Activated effector memory CD4-positive, alpha-beta T cell treated with Interleukin-2 at 50 U/mL for 16 hours (primary cell): ENCODE results near the gene CACHD1.
"Not testable (repeated sequence)": the region's sequence is repeated elsewhere in the genome, so short reads cannot be mapped to it uniquely, and the experiment has no call there.

ENCODE experiments used
- DNase-seq: peaks from one replicate; pipeline ENCODE4 v3.0.0-alpha.2; 2020

CACHD1 gene

DNA sequence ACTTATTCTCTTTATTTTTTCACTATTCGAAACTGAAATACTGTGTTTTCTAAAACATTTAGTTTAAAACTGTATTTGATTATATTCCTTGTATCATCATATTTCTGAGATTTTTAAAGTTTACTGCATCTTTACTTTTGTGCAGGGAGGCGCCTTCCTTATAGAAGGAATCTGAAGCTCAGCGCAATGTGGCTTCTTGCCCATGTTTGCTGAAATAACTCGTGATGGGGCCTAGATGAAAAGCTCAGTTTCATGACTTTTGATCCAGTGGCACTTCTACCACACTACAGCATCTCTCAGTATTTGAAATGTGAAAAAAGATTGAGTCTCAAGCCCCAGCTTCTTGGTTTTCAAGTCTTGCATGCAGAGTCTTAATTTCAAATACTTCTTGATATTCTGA is 28.4 kb downstream of the CACHD1 start:
- DNase-seq, result no peak

DNA sequence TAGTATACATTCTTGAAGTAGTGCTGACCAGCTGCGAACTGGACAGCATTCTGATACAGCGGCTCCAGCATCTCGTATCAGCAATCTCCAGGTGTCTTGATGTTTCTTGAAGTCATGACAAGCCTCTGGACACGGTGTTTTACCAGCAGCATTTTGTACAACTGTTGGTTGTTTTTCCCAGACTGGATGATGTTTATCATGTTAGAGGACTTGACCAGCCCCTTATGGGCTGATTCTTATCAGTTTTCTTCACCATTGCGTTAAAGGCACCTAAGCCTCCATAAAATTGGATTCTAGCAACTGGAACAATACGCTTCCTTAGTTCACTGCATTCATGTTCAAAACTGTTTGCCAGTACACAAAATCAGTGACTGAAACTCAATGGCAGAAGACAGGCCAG is 29.1 kb downstream of the CACHD1 start:
- no peak for DNase-seq

DNA sequence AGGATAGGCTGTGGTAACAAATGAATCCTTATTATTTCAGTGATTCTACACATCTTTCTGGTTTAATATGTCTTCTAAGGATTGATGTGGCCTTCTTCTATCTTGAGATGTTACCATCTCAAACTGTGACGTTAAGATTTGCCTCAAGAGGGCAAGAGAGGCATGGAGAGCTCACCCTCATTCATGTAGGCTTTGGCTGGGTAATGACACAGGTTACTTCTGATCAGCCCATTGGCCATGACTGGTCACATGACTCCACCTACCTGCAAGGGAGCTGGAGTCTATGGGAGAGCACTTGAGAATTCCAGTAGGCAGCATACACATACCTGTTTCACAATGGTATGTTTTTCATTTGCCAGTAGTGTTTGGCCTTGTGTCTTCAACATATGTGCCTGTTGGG is 30.0 kb downstream of the CACHD1 start:
- DNase-seq, result no peak

DNA sequence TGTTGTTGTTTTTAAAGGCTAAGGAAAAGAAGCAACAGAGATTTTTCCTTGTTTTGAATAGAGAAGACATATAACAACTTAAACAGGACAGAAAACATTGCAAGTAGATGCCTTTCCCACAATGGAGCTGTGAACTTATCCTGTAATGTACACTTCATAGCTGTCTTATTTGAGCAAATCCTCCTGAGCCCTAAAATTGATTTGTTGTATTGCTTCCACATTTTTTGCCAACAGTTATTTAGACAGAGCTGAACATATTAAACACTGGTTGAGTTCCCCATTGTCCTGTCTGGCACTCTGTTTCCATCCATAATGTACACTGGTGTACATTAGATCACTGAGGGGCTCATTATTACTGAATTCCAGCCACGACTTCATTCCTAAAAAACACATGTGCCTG is 32.2 kb downstream of the CACHD1 start:
- no peak for DNase-seq

DNA sequence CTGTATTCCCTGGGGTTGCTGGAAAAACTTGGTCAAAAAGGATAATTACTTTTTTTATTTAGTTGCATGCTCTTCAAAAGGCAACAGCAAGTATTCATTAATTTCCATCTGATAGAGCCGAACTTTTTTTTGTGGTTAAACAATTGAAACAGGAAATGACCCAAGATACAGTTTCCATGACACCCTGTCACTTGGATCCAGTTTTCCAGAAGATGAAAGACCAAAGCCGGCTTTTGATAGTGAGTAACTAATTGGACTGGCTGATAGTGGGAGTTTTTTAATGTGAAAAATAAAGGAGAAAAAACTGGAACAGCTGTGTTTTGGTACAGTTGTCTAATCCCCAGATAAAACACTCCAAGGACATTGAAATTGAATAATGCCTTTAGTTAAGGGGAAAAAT is 33.0 kb downstream of the CACHD1 start:
- DNase-seq, result no peak

DNA sequence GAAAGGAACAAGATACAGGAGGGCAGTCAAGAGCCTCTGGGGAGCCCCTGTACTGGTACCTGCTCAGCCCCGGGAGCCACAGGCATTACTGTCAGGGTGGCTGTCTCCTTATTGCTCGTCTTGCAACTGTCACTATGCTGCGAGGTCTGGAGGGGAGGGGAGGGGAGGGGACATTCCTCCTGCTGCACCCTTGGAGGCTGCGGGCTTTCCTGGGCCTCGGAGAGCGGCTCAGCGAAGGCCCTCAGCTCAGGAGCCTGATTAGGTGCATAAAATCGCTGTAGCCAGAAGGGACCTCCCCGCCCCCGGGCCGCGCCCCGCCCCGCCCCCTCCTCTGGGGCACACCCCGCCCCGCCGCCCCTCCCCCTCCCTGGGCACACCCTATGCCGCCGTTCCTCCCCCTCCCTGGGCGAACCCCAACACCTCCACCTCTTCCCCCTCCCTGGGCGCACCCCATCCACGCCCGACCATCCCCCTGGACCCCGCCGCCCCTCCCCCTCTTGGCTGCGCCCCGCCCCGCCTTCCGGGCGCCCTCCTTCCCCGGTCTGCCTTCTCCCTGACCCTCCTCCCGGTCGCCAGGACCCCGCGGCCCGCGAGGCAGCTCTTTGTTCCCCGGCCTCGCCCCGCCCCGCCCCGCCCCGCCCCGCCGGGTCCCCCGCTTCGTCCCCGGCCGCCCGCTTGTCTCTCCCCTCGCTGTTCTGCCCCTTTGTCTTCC is 35.5 kb downstream of the CACHD1 start:
- DNase-seq, result peak; percentile 2

DNA sequence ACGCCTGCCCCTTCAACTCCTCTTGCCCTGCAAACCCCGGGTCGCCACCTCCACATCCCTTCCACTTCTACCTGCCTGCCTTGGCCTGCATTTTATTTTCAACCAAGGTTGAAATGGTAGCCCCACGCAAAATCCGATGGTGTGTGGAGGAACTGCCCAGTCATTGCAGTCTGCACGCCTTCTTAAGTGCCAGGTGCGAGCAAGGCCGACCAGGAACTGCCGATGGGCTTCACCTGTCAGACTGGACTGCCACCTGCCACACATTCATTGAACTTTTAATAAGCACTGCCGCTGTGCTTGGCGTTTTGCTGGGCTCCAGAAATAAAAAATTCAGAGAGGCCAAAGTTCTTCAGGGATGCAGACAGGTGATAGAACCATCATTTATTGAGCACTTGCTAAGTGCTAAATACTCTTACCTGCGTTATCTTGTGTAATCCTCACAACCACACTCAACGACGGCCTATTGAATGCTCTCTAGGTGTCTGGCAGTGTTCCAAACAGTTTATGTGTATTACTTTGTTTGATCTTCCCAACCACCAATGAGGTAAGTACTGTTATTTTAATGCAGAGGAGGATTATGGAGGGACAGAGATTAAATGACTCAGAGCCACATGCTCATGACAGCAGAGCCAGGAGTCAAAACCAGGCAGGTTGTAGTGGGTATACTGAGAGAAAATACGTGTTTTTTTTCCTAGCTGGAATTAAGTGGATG is 36.2 kb downstream of the CACHD1 start:
- no peak for DNase-seq

DNA sequence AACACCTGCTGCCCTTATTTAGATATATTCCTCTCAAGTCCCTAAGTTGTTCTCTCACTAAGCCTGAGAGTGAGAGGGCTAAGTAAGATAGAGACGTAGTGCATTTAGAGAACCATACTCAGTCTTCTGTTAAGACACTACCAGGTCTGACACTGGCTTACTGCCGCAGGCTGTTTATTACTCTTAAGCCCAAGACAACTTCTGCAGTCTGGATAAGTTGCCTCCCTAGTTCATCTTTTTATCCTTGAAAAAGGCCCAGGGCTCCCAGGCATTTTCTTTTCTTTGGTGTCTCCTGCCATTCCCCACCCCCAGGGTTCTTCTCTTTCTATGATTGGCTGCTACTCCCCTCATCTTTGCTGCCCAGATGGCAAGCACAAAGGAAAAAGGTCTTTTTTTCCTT is 38.7 kb downstream of the CACHD1 start:
- no peak for DNase-seq

DNA sequence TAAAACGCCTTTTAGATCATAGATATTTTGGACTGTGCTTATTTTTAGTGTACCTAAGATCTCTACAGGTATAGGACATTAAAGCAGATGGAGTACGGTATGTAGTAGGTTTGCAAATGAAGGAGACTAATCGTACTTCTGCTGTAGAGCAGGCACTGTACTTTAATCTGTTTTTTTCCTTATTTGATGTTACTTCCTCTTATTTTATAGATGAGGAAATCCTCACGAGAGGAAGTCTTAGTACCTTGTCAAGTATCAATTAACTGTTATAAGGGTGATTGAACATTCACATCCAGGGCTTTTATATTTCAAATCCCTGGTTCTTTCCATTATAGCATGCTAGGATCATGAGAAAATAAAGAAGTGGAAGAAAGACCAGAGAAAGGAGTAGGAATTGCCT is 41.1 kb downstream of the CACHD1 start:
- no peak for DNase-seq

DNA sequence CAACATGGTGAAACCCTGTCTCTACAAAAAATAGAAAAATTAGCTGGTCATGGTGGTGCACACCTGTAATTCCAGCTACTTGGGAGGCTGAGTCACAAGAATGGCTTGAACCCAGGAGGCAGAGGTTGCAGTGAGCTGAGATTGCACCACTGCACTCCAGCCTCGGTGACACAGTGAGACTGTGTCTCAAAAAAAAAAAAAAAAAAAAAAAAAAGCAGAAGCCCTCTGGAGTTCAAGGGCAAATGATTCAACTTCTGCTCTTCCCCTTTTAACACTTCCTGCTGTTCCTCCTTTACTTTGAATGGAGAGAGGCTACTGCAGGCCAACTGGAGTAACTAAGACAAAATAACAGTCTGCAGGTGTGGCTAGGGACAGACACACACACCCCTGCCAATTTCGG is 42.3 kb downstream of the CACHD1 start:
- DNase-seq, result not testable (repeated sequence)

DNA sequence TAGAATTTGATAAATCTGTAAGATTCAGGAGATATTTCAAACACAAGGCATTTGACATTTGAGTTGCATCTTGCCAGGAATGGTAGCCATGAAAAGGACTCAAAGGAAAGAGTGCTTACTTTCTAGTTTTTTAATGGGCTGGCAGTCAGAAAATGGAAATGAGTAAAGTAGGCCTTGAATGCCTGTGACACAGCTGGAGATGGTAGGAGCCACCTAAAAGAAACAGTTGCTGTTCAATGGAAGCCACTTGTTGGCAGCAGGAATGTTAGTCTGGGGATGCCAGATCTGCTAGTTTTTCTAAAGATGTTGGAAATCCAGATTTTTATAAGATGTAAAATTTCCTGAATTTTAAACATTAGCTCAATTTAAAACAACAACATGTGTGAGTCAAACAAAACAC is 43.6 kb downstream of the CACHD1 start:
- DNase-seq, result no peak

DNA sequence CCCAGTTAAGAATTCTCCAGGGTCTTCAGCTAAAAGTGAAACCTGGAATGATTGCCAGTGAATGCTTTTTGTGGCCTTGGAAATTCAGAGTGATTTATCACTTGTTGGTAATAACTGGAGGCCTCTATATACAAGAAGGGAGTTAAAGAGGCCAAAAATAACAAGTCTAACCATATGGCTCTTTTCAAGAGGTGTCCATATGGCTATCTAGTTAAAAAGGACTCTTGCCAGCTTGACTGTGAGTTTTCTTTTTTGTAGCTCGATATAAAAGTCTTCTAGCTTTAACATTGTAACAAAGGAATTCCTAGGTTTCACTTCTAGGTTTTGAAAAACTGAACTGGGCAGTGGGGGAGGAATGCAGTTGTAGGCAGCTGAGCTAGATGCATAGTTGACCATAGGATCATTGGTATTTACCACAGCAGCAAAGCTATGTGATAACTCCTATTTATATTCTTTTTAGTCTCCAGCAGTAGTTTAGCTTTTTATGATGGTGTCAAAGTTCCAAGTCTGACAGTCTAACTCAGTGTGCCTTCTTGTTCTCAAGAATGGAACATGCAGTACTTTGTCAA is 44.4 kb downstream of the CACHD1 start:
- no peak for DNase-seq

DNA sequence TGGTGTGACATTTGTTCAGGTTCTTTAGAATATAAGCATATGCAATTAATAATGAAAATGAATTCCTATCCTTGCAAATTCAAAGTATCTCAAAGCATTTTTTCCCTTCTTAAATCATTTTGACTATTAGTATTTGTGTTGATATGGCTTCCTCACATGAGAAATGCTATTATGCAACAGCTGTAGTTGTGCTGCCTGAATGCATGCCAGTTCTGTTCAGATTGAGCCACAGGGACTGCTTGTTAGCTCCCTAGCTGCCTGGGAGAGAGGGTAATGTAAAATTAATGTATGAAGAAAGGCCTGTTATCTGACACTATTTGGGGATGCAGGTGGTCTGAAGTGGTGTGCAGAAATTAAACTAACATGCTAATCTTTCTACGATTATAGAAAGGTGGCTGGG is 45.5 kb downstream of the CACHD1 start:
- DNase-seq, result no peak

DNA sequence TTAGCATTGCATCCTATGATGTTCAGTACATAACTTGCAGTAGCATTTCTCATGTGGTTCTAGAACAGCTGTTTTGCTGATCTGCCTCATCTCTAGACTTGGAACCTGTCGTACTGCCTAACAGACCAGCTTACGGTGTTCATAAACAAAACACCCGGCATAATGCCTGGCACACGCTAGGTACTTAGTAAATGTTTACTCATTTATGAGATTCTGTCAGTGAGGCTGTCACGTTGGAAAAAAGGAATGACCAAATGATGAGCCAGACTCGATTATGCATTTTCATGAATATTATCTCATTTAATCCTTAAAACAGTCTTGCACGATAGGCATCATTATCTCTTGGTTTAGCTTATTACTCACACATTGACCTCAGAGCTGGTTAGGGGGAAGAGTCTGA is 46.4 kb downstream of the CACHD1 start:
- no peak for DNase-seq

DNA sequence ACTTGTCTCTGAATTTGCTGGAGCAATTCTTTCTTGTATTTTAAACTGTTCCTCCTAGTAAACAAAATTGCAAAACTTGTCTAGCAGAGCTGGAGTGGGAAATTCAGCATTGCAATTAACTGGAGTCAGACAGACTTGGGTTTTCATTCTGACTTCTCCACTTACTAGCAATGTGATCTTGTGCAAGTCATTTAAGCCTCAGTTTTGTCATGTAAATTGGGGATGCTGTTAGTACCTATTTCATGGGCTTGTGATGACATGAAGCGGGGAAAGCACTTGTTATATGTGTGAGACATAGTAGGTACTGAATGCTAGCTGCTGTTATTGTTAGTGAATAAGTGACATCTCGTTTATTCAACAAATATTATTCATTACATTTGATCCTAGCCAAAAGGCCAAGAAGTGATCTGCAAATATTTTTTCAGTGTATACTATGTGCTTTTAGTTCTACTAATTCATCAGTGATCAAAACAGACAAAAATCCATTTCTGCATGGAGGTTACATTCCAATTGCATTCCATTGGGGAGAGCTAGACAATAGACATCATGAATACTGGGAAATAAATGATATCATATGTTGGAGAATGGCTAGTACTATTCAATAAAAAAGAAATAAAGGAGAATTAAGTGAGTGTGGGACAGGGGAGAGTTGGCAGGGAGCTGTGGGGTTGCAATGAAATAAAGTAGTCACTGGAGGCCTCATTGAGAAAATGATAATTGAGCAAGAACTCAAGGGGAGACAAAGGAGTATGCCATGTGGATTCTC is 47.1 kb downstream of the CACHD1 start:
- no peak for DNase-seq

DNA sequence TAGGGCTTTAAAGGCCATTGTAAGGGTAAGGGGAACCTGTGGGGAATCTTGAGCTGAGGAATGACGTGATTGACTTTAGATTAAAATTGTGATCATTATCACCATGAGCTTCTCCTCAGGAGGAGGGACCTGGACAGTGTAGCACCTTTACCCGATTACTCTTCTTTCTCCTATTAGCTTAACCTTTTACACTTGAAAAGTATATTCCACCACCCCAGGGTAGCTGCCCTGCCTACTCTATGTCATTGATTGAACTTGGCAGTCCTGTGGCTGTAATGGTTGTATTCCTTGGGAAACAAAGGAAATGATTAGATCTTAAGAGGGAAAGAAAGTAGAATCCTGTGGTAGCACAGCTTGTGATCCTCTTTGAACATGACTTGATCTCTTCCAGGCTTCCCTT is 47.7 kb downstream of the CACHD1 start:
- DNase-seq, result no peak

DNA sequence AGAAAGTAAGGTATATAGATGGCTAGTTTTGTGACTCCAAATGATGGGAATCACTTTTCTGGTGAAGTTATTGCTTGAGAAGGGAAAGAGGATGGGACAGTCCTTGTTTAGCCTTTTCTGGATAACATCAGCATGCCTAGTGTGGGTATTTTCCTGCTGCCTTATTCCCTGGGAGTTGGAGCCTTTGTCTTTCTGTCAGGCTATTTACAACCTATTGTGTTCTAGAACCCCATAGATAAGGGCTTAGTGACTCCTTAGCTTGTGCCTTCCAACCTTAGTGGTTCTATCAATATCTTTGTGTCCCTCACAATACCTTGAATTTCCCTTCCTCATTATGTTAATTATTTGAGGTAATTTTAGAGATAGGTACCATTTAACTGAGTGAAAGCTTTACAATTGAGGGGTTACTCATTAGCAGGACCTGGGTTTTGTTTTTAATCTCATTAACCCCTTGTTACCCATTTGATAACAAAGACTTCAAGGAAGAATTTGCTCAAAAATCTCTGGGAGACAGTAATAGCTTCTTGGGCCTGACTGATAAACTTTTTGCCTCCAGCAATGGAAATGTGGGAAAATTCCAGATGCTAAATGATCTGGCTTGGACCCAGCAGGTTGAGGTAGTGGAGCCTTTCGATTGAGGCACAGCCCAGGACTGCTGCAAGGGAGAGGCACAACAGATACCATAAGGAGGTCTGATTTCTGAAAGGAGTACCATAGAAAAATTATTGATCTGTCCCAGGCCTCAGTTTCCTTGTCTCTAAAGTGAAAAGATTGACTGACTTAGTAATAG is 49.0 kb downstream of the CACHD1 start:
- DNase-seq, result no peak

DNA sequence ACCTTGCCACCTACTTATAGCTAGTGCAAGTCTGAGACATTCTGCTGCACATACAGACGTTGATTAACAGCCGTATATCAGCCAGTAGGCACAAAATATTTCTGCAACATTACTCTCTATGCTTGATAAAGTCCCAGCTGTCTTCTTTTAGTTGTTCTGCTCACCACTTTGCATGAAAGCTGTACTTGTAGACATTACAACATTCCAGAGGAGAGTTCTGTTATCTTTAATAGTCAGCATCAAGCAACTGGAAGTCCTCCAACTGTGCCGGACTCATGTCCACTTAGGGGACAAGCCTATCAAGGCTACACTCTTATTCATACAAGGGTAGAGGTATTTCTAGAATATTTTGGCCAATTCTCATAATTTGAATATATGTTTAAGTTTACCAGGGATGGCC is 50.0 kb downstream of the CACHD1 start:
- DNase-seq, result no peak

DNA sequence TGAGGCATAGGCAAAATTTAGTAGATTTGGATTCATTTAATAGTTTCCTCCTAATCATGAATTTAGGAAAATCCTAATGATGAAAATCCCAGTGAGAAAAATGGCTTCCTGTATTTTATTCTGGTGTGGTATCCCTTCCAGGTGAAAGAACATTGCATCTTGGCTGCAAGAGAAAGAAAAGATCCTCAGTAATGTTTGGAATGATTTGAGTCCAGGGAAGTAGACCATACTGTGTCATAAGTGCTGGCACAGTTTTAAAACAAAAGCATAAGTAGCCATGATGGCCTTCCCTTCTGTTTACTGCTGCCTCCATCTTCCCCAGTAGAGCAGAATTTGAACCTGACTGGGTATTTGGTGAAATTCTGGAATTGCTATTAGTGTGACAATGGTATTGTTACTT is 52.8 kb downstream of the CACHD1 start:
- DNase-seq, result no peak

DNA sequence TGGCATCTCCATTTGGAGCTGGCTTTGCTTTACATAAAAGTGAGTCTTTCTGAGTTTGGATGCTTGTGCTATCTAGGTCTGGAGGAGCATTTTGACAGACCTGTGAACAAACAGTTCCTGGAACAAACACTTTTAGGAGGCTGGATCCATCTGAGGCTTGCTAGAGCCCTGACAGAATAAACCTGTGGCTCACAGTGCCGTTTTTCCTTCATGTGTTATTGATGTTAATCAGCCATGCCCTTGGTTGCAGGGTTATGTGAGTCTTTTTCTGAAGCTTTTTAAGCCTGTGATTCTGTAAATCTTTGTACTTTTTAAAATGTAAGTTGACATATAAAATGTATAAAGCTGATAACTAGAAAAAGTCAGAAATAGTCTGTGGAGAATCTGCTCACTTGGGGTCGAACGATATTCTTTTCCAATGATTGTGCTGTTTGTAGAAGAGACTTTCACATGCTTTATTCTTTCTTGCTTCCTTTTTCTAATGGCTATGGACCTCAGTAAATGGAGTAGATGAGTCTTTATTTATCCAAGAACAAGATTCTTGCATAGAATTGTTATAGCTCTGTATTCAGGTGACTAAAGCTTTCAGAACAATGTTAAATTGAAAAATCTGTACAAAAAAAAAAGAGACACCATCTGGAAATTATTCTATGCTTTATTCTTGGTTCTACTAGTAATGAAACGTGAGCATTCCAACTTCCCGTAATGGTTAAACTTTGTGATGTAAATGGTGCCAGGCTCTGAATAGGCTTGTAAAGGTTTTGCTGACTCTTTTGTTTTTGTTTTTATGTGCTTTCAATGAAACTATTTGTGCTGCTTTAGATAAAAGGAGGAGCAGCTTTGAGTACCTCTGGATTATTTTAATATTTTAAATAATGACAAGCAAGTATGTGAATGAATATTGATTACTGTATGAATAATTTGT is 53.7 kb downstream of the CACHD1 start:
- no peak for DNase-seq

DNA sequence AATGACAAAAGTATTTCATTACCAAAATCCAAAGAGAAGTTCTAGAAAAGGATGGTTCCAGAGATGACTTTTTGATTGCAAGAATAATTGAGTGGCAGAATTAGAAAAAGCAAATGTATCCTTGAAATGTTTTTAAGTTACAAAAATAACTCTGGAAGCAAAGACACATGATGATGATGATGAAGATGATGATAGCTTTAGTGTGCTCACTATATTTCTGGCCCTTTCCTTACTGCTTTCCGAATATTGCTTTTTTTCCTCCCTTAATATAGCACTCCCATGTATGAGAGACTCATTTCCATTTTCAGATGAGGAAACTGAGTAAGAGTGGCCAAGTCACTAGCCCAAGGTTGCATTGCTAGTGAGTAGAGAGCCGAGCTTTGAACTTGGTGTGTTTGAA is 54.7 kb downstream of the CACHD1 start:
- DNase-seq, result no peak
